AG09309 (cell line): ENCODE measurements around the gene EIF3L.
"Not testable (repeated sequence)": the region's sequence is repeated elsewhere in the genome, so short reads cannot be mapped to it uniquely, and the experiment has no call there.

Experiments used
- DNase-seq: peaks from one replicate; pipeline ENCODE4 v3.0.0-alpha.2; 2010; ENCODE audit warnings: low read depth
- H3K4me3 ChIP-seq: 2 replicates; pipeline ENCODE4 v1.5.1; 2011; ENCODE audit warnings: mild to moderate bottlenecking, low read depth, low read length, moderate library complexity; ENCODE audit not compliant: control insufficient read depth
- TF ChIP-seq, protein P1 (sequence below): IDR thresholded peaks from 2 replicates; pipeline ENCODE4 v1.5.1; 2011; ENCODE audit warnings: mild to moderate bottlenecking, low read depth, low read length, inconsistent platforms; ENCODE audit not compliant: insufficient read depth, control insufficient read depth; ENCODE audit errors: missing control alignments

Gene EIF3L

DNA sequence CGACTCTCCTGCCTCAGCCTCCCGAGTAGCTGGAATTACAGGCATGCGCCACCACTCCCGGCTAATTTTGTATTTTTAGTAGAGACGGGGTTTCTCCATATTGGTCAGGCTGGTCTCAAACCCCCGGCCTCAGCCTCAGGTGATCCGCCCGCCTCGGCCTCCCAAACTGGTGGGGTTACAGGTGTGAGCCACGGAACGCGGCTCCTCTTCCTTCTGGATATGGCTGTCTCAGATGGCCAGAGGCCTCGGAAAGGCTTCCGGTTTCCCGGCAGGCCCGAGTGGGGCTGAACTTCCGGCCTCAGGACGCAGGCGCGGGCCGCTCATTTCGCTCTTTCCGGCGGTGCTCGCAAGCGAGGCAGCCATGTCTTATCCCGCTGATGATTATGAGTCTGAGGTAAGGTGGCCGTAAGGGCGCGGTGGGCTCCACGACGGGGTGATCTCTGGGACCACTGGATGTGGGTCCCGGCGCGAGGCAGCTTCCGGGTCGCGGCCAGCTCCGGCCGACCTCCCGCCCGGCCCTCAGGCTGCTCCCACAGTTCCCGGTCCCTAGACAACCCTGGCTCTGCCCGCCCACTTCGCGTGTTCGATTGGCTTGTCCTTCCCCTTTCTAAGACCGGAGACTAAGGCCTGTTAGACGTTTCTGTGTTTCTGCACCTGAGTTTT is at the start of gene EIF3L:
EIF3L (plus strand) TSS at position 331 of the 663 bp plus-strand sequence; CDS start at position 362, 31 bp downstream.
- peak within 1 kb of the TSS; percentile 70 for H3K4me3 ChIP-seq
- DNase-seq: peak; percentile 46

DNA sequence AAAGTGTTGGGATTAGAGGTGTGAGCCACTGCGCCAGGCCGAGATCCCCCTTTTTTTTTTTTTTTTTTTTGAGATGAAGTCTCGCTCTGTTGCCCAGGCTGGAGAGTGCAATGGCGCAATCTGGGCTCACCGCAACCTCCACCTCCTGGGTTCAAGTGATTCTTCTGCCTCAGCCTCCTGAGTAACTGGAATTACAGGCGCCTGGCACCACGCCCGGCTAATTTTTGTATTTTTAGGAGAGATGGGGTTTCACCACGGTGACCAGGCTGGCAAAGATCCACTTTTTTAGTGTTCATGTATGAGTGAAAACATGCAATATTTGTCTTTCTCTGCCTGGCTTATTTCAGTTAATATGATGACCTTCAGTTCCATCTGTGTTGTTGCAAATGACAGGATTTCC is 49.2 kb upstream of the EIF3L start:
- DNase-seq, H3K4me3 ChIP-seq: not testable (repeated sequence)

More for the DNA sequence above, at the start of gene EIF3L:
- TF ChIP-seq, protein P1, sequence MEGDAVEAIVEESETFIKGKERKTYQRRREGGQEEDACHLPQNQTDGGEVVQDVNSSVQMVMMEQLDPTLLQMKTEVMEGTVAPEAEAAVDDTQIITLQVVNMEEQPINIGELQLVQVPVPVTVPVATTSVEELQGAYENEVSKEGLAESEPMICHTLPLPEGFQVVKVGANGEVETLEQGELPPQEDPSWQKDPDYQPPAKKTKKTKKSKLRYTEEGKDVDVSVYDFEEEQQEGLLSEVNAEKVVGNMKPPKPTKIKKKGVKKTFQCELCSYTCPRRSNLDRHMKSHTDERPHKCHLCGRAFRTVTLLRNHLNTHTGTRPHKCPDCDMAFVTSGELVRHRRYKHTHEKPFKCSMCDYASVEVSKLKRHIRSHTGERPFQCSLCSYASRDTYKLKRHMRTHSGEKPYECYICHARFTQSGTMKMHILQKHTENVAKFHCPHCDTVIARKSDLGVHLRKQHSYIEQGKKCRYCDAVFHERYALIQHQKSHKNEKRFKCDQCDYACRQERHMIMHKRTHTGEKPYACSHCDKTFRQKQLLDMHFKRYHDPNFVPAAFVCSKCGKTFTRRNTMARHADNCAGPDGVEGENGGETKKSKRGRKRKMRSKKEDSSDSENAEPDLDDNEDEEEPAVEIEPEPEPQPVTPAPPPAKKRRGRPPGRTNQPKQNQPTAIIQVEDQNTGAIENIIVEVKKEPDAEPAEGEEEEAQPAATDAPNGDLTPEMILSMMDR: no peak

GRCh38 chr22:37801946-37802309 is 47.3 kb upstream of the EIF3L start:
- DNase-seq: no peak
- peak overlapping the region; percentile 61 for H3K4me3 ChIP-seq
- TF ChIP-seq, protein P1: no peak

DNA sequence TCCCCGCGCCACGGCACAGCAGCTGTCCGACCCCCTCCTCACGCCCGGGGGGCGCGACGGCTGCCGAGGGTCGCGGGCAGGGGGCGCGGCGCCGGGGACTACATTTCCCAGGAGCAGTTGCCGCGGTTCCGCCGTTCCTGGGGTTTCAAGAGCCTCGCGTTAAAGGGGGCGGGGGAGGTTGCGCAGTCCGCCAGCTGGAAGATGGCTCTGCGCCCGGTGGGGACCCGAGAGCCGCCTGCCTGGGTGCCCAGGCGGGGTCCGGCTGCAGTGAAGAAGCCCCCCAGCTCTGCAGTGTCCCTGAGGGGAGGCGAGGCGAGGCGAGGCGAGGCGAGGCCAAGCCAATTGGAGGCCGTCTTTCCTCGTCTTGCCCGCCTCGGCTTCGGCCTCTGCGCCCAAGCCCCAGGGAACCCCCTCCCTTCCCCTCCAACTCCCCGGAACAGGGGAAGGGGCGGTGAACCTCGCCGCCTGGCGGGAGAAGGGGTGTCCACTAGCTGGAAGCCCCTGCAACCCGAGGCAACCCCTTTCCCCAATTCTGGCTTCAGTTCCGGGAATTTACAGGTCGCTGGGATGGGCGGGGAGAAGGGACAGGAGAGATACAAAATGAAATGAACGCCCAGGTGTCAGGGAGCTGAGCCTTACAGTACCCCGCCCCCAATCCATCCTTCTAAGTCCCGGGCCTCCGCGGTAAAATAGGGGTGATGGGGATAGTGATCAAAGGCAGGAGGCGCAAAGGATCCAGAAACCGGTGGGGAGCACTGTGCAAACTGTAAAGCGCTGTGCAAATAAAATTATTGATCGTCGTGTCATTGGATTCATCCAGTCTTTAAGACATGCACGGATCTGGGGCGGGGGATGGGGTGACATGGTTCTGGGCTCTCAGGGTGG is 46.7 kb upstream of the EIF3L start:
- DNase-seq: no peak
- peak overlapping the region; percentile 61 for H3K4me3 ChIP-seq

GRCh38 chr22:37803195-37803638 is 46.0 kb upstream of the EIF3L start:
- TF ChIP-seq, protein P1: no peak

More for the DNA sequence above, 46.7 kb upstream of the EIF3L start:
- TF ChIP-seq, protein P1: no peak

DNA sequence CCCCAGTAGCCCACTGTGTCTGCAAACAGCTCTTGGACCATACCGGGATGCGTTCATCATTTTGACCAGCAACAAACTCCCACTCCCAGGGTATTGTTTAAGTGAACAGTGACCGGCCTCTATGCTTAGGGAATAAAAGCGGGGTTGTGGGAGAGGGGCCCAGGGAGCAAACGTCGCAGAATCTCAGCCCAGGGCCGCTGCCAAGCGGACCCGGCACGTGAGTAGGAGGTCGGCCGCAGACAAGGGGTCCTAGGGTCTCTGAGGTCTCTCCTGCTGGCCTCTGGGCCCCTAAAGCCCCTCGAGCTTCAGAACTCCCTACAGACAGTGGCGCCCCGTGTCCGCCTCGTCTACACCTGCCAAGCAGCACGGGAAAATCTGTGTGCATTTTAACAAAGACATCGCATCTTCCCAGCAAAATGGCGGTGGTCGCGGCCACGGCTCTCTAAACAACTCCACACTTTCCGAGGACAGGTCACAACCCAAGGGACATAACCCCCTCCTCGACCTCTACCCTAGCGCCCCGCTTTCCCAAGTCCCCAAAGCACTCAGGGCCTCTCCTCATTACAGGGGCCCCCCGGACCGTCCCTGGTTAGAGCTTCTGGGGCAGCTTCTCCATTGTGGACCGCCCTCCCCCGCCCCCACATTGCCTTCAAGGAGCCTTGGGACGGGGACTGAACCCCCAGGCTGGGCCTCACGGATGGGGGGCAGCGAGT is 45.4 kb upstream of the EIF3L start:
- no peak overlapping the region for H3K4me3 ChIP-seq
- TF ChIP-seq, protein P1: no peak
- DNase-seq: no peak

More at GRCh38 chr22:37803195-37803638, 46.0 kb upstream of the EIF3L start:
- DNase-seq: no peak
- no peak overlapping the region for H3K4me3 ChIP-seq
